OCI-LY7 (cell line): ENCODE measurements around the gene CD44. TPM values are rescaled to one million over a fixed set of nuclear protein-coding genes. Genes with fewer than 3 reads are reported as not detected.

Experiments used
- BruUV-seq: library from RNA; stranded (reverse); fragments of 400-500 nt; replicated peaks from 2 replicates; lab custom pipeline; 2021; lab: Mats Ljungman, UMichigan
- CTCF ChIA-PET: fragments of 300-600 bp; sonication (Branson Sonifier 250); formaldehyde crosslinking; loops from one replicate; lab custom pipeline; 2022; ENCODE audit warnings: antibody characterized with exemption; ENCODE audit not compliant: unreplicated experiment; lab: Charles Lee
- POLR2A ChIA-PET: fragments of 300-600 bp; sonication (Branson Sonifier 250); formaldehyde crosslinking; loops from one replicate; lab custom pipeline; 2022; ENCODE audit warnings: antibody characterized with exemption; lab: Charles Lee
- DNase-seq: peaks from one replicate; pipeline ENCODE4 v3.0.0-alpha.2; 2015; ENCODE audit warnings: low spot score
- H2AFZ ChIP-seq: fragments of 200-600 bp; sonication (generic), shearing (Covaris generic); 2 replicates; pipeline ENCODE4 v1.6.1; 2014; ENCODE audit warnings: mild to moderate bottlenecking, antibody characterized with exemption, low read length, moderate library complexity
- H3K27ac ChIP-seq: fragments of 200-600 bp; sonication (generic); 2 replicates; pipeline ENCODE4 v1.5.1; 2014; ENCODE audit warnings: mixed run types, low read depth, mild to moderate bottlenecking, moderate library complexity, low read length, inconsistent platforms; ENCODE audit not compliant: poor library complexity, severe bottlenecking
- H3K36me3 ChIP-seq: fragments of 200-600 bp; sonication (generic); 2 replicates; pipeline ENCODE4 v1.6.1; 2014; ENCODE audit warnings: mild to moderate bottlenecking, antibody characterized with exemption, low read length, moderate library complexity, mixed read lengths; ENCODE audit not compliant: insufficient read depth
- H3K4me1 ChIP-seq: fragments of 200-600 bp; sonication (generic); 2 replicates; pipeline ENCODE4 v1.5.1; 2014; ENCODE audit warnings: mild to moderate bottlenecking, low read length; ENCODE audit not compliant: insufficient read depth, poor library complexity, severe bottlenecking
- H3K4me2 ChIP-seq: fragments of 200-600 bp; sonication (generic); 2 replicates; pipeline ENCODE4 v1.6.1; 2014; ENCODE audit warnings: mild to moderate bottlenecking, low read length
- H3K4me3 ChIP-seq: fragments of 200-600 bp; sonication (generic); 2 replicates; pipeline ENCODE4 v1.5.1; 2014; ENCODE audit warnings: mild to moderate bottlenecking, low read depth, low read length; ENCODE audit not compliant: poor library complexity, severe bottlenecking
- H3K79me2 ChIP-seq: fragments of 200-600 bp; sonication (generic); 2 replicates; pipeline ENCODE4 v1.6.1; 2016; ENCODE audit warnings: low read depth, mild to moderate bottlenecking, low read length, moderate library complexity, mixed read lengths; ENCODE audit not compliant: insufficient read depth
- H3K9me2 ChIP-seq: fragments of 200-600 bp; sonication (generic); 2 replicates; pipeline ENCODE4 v1.6.1; 2016; ENCODE audit warnings: mild to moderate bottlenecking, low read length, mixed read lengths; ENCODE audit not compliant: insufficient read depth
- H3K9me3 ChIP-seq: fragments of 200-600 bp; sonication (generic); 2 replicates; pipeline ENCODE4 v1.6.1; 2014; ENCODE audit warnings: mild to moderate bottlenecking, mixed run types, low read length, mixed read lengths
- H4K20me1 ChIP-seq: fragments of 200-600 bp; sonication (generic); 2 replicates; pipeline ENCODE4 v1.6.1; 2014; ENCODE audit warnings: mild to moderate bottlenecking, antibody characterized with exemption, low read length, moderate library complexity, mixed read lengths; ENCODE audit not compliant: insufficient read depth
- EZH2phosphoT487 ChIP-seq: fragments of 200-600 bp; sonication (generic); IDR thresholded peaks from 2 replicates; pipeline ENCODE4 v1.6.1; 2018; ENCODE audit warnings: low read depth, borderline replicate concordance, mild to moderate bottlenecking, mixed run types, antibody characterized with exemption, low read length, moderate library complexity, mixed read lengths
- intact Hi-C: fragments of 100-400 bp; cut with micrococcal nuclease; formaldehyde crosslinking; loops from one replicate; pipeline ENCODE4 v1.10.0; 2022; ENCODE audit not compliant: unreplicated experiment
- total RNA-seq, 2 experiments: library from RNA; depleted of rRNA in 1 of 2; stranded (reverse); fragments of >200 nt in 1 of 2; shearing (Covaris generic) in 1 of 2; gene quantifications; 2 replicates each; pipeline ENCODE4 v1.2.3, GENCODE V29; 2014 to 2022
- TF ChIP-seq, protein P1 (sequence below): fragments of 200-600 bp; sonication (generic); conservative IDR thresholded peaks from 2 replicates; pipeline ENCODE4 v1.5.1; 2014; ENCODE audit warnings: mild to moderate bottlenecking, antibody characterized with exemption, low read length, moderate library complexity, mixed read lengths

CD44 gene
- total RNA-seq, 2 experiments from 2014 or later = 0.55 TPM; not detected in 1

DNA sequence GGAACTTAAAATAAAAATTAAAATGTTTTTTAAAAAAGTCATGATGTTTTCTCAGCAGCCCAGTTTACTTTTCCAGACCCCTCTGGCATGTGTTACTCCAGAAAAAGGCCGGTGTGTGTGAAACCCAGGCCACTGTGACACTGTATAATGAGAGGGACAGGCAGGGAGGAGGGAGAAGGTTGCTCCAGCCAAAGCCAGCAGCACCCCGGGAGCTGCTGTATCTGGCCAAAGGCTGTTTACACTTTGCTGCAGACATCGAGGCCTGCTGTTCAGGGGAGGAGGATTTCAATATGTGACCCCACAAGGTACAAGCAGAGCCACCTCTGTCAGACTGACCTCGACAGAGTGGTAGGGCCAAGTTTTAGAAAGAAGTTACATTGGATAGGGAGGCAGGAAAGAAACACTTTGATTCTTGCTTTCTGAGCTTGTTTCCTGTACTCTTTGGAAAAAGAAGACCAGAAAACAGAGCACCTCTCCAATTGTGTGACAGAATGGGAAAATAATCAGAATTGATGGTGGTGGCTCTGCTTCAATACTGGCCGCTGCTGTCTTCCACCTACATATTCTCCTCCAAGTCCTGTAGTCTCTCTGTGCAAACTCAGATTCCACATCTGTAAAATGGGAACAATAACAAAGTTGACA, 41.0 kb upstream of the CD44 start:
- H3K9me3 ChIP-seq = no peaks in the 10 kb centered on the region
- intact Hi-C loops = no loop called here
- no peaks in the 10 kb centered on the region for H3K9me2 ChIP-seq
- H3K36me3 ChIP-seq = no peaks in the 10 kb centered on the region
- POLR2A ChIA-PET = interaction anchor here (1.1 to 1.2 kb wide), 2 partner anchors 9 kb away, joined by 6 to 7 read pairs; no protein-coding TSS in a partner anchor
- H2AFZ ChIP-seq = no peak overlapping the region
- H3K27ac ChIP-seq = no peak overlapping the region
- no peak for DNase-seq
- H4K20me1 ChIP-seq = no peaks in the 10 kb centered on the region
- no peaks in the 10 kb centered on the region for H3K79me2 ChIP-seq
- H3K4me3 ChIP-seq = no peak overlapping the region
- H3K4me2 ChIP-seq = no peak overlapping the region
- no TSS peak for BruUV-seq
- TF ChIP-seq, protein P1, sequence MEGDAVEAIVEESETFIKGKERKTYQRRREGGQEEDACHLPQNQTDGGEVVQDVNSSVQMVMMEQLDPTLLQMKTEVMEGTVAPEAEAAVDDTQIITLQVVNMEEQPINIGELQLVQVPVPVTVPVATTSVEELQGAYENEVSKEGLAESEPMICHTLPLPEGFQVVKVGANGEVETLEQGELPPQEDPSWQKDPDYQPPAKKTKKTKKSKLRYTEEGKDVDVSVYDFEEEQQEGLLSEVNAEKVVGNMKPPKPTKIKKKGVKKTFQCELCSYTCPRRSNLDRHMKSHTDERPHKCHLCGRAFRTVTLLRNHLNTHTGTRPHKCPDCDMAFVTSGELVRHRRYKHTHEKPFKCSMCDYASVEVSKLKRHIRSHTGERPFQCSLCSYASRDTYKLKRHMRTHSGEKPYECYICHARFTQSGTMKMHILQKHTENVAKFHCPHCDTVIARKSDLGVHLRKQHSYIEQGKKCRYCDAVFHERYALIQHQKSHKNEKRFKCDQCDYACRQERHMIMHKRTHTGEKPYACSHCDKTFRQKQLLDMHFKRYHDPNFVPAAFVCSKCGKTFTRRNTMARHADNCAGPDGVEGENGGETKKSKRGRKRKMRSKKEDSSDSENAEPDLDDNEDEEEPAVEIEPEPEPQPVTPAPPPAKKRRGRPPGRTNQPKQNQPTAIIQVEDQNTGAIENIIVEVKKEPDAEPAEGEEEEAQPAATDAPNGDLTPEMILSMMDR = no peak
- TF ChIP-seq EZH2phosphoT487 = no peak
- H3K4me1 ChIP-seq = peaks cover 7% of the 10 kb centered on the region
- CTCF ChIA-PET = no interaction called here

- CTCF ChIA-PET = no interaction called here
Measured at GRCh38 chr11:35098855-35099254, 40.1 kb upstream of the CD44 start.

More at GRCh38 chr11:35098855-35099254, 40.1 kb upstream of the CD44 start:
- no peak for TF ChIP-seq EZH2phosphoT487
- TF ChIP-seq, protein P1 = no peak
- no peak for DNase-seq
- H2AFZ ChIP-seq = no peak overlapping the region
- H3K4me1 ChIP-seq = peaks cover 7% of the 10 kb centered on the region
- no peaks in the 10 kb centered on the region for H3K79me2 ChIP-seq
- H3K4me2 ChIP-seq = no peak overlapping the region
- no peaks in the 10 kb centered on the region for H3K9me2 ChIP-seq
- POLR2A ChIA-PET = no interaction called here
- no peak overlapping the region for H3K27ac ChIP-seq
- BruUV-seq = no TSS peak
- no peak overlapping the region for H3K4me3 ChIP-seq
- no peaks in the 10 kb centered on the region for H3K36me3 ChIP-seq
- intact Hi-C loops = no loop called here
- H4K20me1 ChIP-seq = no peaks in the 10 kb centered on the region
- H3K9me3 ChIP-seq = no peaks in the 10 kb centered on the region
